K562 (cell line): ENCODE results near the gene ITGB5. TPM values are rescaled to one million over a fixed set of nuclear protein-coding genes. Genes with fewer than 3 reads are reported as not detected.

Experiments
- ATF7 ChIP-seq: fragments of 450-650 bp; IDR thresholded peaks from 2 replicates; pipeline ENCODE4 v1.7.1; 2014; ENCODE audit warnings: mild to moderate bottlenecking, moderate library complexity
- DACH1 ChIP-seq: fragments of 450-650 bp; IDR thresholded peaks from 2 replicates; pipeline ENCODE4 v1.6.1; 2018; ENCODE audit not compliant: partially characterized antibody
- MEF2D ChIP-seq: conservative IDR thresholded peaks from 2 replicates; pipeline ENCODE4 v1.6.1; 2016; ENCODE audit warnings: low read depth, missing genetic modification characterization, missing compliant biosample characterization
- NFATC3 ChIP-seq: fragments of 450-650 bp; IDR thresholded peaks from 2 replicates; pipeline ENCODE4 v1.6.1; 2017; ENCODE audit warnings: mild to moderate bottlenecking
- NFIX ChIP-seq: fragments of 250-450 bp; sonication (Bioruptor Pico); IDR thresholded peaks from 2 replicates; pipeline ENCODE4 v1.4.0; 2020; ENCODE audit warnings: low read depth, mild to moderate bottlenecking, moderate library complexity
- TAL1 ChIP-seq: fragments of 450-650 bp; IDR thresholded peaks from 2 replicates; pipeline ENCODE4 v1.6.1; 2016; ENCODE audit warnings: mild to moderate bottlenecking
- ZBTB11 ChIP-seq, 3 experiments: fragments of 200-800 bp in 1 of 3; fragments of 250-450 bp in 1 of 3; fragments of 450-650 bp in 1 of 3; sonication (Bioruptor Pico) in 1 of 3; sonication (Bioruptor generic) in 1 of 3; formaldehyde crosslinking in 1 of 3; IDR thresholded peaks; 2 replicates each; pipeline versions ENCODE4 v1.6.1 to v1.8.0; 2016 to 2022; ENCODE audit warnings: mild to moderate bottlenecking in 2 of 3, missing genetic modification characterization in 2 of 3, missing compliant biosample characterization in 1 of 3, moderate library complexity in 1 of 3
- ZNF318 ChIP-seq, 2 experiments: fragments of 450-650 bp; IDR thresholded peaks; 2 replicates each; pipeline ENCODE4 v1.6.1; 2016; ENCODE audit warnings: mild to moderate bottlenecking in 2 of 2, borderline replicate concordance in 1 of 2, low read depth in 1 of 2, moderate library complexity in 1 of 2
- polyA plus RNA-seq, 8 experiments: library from polyadenylated mRNA; depleted of rRNA in 4 of 8; stranded (reverse) in 5 of 8; unstranded in 3 of 8; fragments of >200 nt; fragmentation: Nextera tagmentation in 2 of 8; fragmentation: Illumina TruSeq in 1 of 8; extraction: Ambion mirVana in 2 of 8; extraction: Trizol in 1 of 8; gene quantifications; 2 replicates each; pipeline versions ENCODE4 v1.2.1 to v1.2.3, GENCODE V29; 2011 to 2014; ENCODE audit warnings: inconsistent platforms in 1 of 8, missing spikeins in 1 of 8
- total RNA-seq, 7 experiments: library from RNA; depleted of rRNA in 6 of 7; stranded (reverse); fragments of >200 nt in 6 of 7; fragmentation: Illumina TruSeq in 2 of 7; extraction: Trizol in 2 of 7; gene quantifications; 2 replicates each; pipeline versions ENCODE4 v1.2.1 to v1.2.3, GENCODE V29; 2011 to 2021; ENCODE audit warnings: low replicate concordance in 1 of 7
- TF ChIP-seq, protein P1 (sequence below): fragments of 450-650 bp; formaldehyde crosslinking; IDR thresholded peaks from 2 replicates; pipeline ENCODE4 v1.4.0; 2022; ENCODE audit warnings: missing genetic modification characterization
- TF ChIP-seq, protein P2 (sequence below): IDR thresholded peaks from 2 replicates; pipeline ENCODE4 v1.6.1; 2012; ENCODE audit warnings: low read depth, low read length, improper control_type of control experiment, borderline replicate concordance

Gene ITGB5
- total and polyA plus RNA-seq, 9 of the 15 experiments (the other 6 are each of a cell fraction or from before 2014, with no cell fraction given): 1.7 to 46.8 (median 9.9) TPM

DNA sequence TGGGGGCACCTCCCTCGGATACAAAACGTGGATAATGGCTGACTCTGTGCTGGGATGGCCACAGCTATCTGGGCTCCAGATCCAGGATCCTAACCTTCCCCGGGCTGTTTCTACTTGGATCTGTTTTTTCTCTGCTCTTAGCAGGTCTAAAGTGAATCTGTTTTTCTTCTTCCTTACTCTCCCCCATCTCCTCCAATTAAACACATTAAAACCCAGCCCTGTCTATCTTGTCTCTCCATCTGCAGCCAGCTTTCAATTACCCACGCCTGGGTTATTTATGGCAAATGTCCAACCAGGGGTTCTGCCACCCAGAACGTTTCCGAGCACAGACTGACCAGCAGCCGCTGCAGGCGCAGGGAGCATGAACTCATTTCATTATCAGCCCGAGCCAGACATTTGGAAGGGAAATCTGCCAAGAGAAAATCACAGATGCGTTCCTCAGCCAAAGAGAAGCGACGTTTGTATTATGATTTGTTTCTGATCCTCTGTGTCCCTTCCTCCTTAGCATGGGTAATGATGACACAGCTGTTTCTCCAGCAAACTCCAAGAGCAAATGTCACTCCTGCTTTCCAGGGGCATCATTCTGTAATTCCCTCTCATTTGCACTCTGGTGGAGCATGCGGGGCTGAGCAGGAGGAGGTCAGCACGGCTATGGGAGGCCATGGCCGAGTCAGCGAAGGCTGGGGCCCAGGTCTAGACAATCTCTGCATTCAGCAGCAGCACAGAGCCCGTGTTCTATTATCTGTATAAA, 114.9 kb downstream of the ITGB5 start (continued):
- TF ChIP-seq, protein P1, sequence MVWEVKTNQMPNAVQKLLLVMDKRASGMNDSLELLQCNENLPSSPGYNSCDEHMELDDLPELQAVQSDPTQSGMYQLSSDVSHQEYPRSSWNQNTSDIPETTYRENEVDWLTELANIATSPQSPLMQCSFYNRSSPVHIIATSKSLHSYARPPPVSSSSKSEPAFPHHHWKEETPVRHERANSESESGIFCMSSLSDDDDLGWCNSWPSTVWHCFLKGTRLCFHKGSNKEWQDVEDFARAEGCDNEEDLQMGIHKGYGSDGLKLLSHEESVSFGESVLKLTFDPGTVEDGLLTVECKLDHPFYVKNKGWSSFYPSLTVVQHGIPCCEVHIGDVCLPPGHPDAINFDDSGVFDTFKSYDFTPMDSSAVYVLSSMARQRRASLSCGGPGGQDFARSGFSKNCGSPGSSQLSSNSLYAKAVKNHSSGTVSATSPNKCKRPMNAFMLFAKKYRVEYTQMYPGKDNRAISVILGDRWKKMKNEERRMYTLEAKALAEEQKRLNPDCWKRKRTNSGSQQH: no peak
- TF ChIP-seq NFIX (CRISPR knock-in tag): peak; percentile 35; the same call in 1 of the 2 replicates
- TF ChIP-seq, protein P2, sequence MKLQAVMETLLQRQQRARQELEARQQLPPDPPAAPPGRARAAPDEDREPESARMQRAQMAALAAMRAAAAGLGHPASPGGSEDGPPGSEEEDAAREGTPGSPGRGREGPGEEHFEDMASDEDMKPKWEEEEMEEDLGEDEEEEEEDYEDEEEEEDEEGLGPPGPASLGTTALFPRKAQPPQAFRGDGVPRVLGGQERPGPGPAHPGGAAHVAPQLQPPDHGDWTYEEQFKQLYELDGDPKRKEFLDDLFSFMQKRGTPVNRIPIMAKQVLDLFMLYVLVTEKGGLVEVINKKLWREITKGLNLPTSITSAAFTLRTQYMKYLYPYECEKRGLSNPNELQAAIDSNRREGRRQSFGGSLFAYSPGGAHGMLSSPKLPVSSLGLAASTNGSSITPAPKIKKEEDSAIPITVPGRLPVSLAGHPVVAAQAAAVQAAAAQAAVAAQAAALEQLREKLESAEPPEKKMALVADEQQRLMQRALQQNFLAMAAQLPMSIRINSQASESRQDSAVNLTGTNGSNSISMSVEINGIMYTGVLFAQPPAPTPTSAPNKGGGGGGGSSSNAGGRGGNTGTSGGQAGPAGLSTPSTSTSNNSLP: 0 out of 2 replicates have a peak, but pooled peaks have one; percentile 37
- 0 out of 2 replicates have a peak, but pooled peaks have one; percentile 71 for TF ChIP-seq MEF2D (tag)
- TF ChIP-seq ATF7: peak; percentile 69; the same call in 1 of the 2 replicates
- 0 out of 4 replicates have a peak, but pooled peaks of 1 of the 2 experiments have one; percentile 74 for TF ChIP-seq ZNF318 (IDR thresholded peaks at IDR 0.05; ENCODE audit: borderline replicate concordance in 1 of 2, low read depth in 1 of 2)
- peak in 1 of 3 experiments; percentile 46; a peak in 1 of 6 replicates for TF ChIP-seq ZBTB11 (CRISPR knock-in tag; IDR thresholded peaks at IDR 0.05)
- TF ChIP-seq TAL1: peak; percentile 96
- TF ChIP-seq NFATC3: no peak
- TF ChIP-seq DACH1: peak; percentile 48
